HG03558 (cell line): ENCODE results near the gene SLC25A43.
"Not testable (repeated sequence)": the region's sequence is repeated elsewhere in the genome, so short reads cannot be mapped to it uniquely, and the experiment has no call there.

Experiments used
- ATAC-seq: cut with Tn5 transposase; IDR thresholded peaks from one replicate; pipeline ENCODE4 v1.9.1; 2021; ENCODE audit warnings: moderate number of reproducible peaks; ENCODE audit not compliant: unreplicated experiment; ENCODE audit errors: extremely low read depth

The SLC25A43 gene

DNA sequence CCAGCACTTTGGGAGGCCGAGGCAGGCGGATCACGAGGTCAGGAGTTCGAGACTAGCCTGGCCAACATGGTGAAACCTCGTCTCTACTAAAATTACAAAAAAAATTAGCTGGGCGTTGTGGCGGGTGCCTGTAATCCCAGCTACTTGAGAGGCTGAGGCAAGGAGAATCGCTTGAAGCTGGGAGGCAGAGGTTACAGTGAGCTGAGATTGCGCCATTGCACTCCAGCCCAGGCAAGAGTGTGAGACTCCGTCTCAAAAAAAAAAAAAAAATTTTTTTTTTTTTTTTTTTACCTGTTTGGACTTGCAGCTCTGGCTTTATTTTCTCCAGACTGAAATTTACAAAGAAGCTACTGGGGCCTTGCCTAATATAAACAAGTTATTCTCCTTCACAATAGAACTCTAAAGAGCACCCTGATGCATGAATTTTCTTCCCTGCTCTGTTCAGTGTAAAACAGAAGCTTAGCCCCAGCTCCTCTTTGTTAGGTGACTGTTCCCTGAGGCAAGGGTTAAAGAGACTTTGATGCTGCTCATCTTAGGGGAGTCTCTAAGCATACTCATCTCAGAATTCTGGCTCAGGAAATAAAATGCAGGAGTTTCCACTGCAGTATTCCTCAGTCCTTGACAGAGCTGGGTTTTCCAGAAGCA lies 94.8 kb downstream of the SLC25A43 start:
- ATAC-seq: not testable (repeated sequence)

DNA sequence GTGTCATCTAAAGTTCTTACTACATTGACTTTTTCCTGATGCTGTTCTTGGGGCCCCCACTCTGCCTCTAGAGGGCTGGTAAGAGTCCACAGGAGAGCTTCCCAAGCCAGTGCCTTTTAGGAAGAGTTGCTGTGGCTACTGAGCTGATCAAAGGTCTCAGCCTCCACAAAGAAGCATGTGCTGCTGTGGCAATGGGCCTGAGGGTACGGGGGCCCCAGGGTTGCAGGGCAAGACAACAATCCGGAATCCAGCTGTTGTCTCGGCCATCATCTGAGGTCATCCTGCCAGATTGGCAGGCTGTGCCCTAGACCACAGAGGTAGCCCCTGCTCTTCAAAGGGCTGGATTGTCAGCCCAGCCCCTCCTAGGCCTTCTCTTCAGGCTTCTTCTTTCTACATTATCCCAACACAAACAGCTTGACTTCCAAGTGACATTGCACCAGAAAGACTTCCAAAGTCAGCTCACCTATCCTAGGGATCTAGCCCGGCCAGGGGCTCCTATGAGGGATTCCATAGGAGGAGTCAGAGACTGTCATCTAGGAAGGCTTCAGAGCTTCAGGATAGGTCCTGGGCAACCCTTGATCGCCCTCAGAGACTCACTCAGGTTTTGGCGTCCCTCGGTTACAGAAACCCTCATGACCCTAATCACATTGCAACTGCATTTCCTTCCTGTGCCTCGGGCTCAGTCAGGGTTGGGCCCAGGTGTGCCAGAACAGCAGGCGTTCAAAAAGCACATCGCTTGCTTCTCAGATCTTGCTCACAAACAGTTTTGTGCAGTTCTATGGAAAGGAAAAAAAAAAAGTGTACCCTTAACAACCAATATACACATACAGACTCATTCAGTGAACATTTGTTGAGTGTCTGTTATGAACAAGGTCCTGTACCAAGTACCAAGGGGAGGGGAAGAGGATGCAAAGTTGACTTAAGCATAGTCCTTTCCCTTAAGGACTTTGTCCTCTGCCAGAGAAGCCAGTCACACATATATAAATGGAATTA lies 96.9 kb downstream of the SLC25A43 start:
- no peak for ATAC-seq

DNA sequence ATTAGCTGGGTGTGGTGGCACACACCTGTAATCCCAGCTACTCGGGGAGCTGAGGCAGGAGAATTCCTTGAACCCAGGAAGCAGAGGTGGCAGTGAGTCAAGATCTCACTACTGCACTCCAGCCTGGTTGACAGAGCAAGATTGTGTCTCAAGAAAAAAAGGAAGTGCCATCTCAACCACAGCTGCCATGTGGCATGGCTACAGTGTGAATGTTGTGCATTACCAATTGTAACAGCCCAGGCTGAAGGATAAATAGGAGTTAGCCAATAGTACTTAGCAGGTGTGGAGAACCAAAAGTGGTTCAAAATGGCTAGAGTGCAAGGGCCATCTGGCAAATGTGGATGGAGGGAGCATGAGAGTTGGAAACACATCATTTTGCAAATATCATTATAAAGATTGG lies 98.0 kb downstream of the SLC25A43 start:
- ATAC-seq: no peak

DNA sequence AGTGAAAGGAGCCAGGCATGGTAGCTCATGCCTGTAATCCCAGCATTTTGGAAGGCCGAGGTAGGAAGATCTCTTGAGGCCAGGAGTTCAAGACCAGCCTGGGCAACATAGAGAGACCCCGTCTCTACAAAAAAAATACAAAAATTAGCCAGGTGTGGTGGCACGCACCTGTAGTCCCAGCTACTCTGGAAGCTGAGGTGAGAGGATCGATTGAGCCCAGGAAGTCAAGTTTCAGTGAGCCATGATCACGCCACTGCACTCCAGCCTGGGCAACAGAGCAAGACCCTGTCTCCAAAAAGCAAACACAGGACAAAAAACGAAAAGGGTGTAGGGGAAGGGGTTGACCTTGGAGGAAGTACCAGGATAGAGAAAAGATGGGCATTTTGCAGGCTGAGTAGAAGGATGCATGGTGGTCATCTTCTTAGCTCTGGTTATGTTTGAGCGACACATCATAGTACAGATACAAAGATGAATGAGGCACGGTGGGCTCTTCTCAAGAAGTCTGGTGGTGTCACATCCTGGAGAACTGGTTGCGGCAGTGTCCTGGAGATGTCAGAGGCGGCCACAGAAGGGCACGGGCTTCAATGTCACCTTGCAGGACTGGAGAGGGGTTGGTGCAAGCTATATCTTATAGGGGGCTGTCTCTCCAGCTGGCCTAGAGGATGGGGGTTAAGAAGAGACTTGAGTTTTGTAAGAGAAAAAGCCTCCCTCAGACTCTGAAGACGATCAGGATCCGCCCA lies 101.1 kb downstream of the SLC25A43 start:
- no peak for ATAC-seq

DNA sequence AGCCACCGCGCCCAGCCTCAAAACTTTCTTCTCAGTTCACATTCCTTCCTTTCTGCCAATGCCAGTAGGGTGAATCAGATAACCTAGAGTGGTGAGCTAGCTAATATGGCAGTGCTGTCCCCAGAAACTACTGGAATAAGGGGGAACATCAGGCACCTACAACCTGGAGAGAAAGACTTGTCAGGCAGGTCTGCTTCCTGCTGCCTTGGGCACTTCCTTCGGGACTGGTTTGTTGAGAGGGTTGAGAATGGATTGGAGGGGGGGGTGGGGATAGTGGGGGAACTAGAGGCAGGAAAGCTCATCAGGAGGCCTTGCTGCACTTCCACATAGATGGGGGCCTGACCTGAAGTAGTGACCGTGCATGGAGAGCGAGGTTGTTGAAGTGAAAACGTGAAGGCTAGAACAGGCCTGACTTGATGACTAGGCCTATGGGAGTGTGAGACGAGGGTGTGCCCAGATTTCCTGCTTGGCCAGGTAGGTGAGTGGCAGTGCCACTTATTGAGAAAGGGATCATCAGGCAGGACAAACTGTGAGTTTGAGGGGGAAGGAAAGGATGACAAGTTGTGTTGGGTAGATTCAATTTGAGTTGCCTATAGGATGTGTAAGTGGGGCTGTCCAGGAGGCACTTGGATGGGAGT lies 102.5 kb downstream of the SLC25A43 start:
- ATAC-seq: no peak

DNA sequence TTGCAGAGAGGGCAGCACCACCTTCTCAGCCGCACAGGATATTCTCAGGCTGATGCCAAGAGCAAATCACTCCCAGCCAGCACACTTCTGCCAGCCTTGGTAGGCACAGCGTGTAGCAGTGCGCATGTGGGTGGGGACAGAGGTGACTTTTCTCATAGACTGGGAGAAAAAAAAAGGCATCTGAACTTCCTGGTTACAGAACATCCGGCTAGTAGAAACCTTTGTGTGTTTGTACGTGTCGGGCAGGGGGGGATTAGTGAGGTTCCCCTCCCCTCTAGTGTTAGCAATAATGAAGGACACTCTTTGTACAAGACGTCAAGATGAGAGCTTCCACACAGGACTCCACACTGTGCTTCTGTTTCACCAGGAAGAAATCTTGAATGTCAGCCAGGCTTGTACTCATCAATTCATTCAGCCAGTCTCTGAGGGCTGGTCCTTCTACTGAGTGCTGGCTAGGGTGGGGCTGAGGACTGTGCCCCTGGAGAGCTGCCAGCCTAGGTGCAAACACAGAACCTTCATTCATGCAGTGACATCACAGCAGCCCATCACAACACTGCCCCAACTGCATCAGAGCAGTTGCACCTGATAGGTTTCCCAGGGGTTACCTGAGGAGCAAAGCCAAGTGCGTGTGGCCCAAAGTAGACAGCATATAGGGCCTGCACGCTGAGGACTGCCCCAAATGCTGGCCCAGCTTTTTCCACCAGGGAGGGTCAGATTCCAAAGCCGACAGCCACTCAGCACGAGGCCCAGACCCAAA lies 103.8 kb downstream of the SLC25A43 start:
- no peak for ATAC-seq

DNA sequence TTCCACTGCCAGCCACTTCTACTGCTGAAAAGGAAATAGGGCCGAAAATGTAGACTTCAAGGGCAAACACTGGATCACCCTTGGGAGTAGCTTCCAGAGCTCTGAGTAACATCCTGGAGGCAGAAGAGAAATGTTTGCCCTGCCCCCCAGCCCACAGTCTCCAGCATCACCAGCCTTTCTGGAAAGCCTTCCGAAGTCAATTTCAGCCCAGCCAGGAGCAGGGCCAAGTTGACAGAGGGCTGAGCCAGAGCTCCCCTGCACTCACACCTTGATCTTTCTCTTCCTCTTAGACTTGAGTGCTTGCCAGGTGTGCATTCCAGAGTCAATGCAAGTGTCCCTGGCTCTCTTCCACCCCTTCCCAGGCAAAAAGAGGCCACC lies 104.3 kb downstream of the SLC25A43 start:
- ATAC-seq: no peak
